HepG2 (cell line): ENCODE results near the gene GNA15. TPM values are rescaled to one million over a fixed set of nuclear protein-coding genes. Genes with fewer than 3 reads are reported as not detected.
A peak's percentile ranks its signal among the peaks of the same experiment; 100 is the strongest.

Experiments used
- ATF7 ChIP-seq, 2 experiments: fragments of 450-650 bp in 1 of 2; sonication (generic) in 1 of 2; formaldehyde crosslinking in 1 of 2; IDR thresholded peaks; 2 replicates each; pipeline versions ENCODE4 v1.4.0 to v1.6.1; 2016 to 2020; ENCODE audit warnings: antibody characterized with exemption in 1 of 2, mild to moderate bottlenecking in 1 of 2, missing genetic modification reagents in 1 of 2
- CCDC6 ChIP-seq: sonication (generic); formaldehyde crosslinking; IDR thresholded peaks from 2 replicates; pipeline ENCODE4 v1.8.1; 2022; ENCODE audit warnings: mild to moderate bottlenecking, missing genetic modification reagents, moderate library complexity
- CENPX ChIP-seq: sonication (generic); formaldehyde crosslinking; IDR thresholded peaks from 2 replicates; pipeline ENCODE4 v1.9.0; 2021; ENCODE audit warnings: mild to moderate bottlenecking, missing genetic modification reagents, moderate library complexity
- EED ChIP-seq: sonication (generic); formaldehyde crosslinking; IDR thresholded peaks from 2 replicates; pipeline ENCODE4 v1.5.0; 2020; ENCODE audit warnings: mild to moderate bottlenecking, missing genetic modification reagents
- HMG20B ChIP-seq: conservative IDR thresholded peaks from 2 replicates; pipeline ENCODE4 v1.6.1; 2016; ENCODE audit warnings: missing genetic modification reagents, missing compliant biosample characterization
- HOXD1 ChIP-seq: sonication (generic); formaldehyde crosslinking; IDR thresholded peaks from 2 replicates; pipeline ENCODE4 v1.5.0; 2020; ENCODE audit warnings: missing genetic modification reagents
- JUN ChIP-seq: sonication (generic); formaldehyde crosslinking; IDR thresholded peaks from 2 replicates; pipeline ENCODE4 v1.4.0; 2020; ENCODE audit warnings: mild to moderate bottlenecking, missing genetic modification reagents
- KAT7 ChIP-seq: IDR thresholded peaks from 2 replicates; pipeline ENCODE4 v1.6.1; 2018; ENCODE audit warnings: borderline replicate concordance, missing compliant biosample characterization
- KMT2A ChIP-seq: sonication (generic); formaldehyde crosslinking; IDR thresholded peaks from 2 replicates; pipeline ENCODE4 v1.4.0; 2020; ENCODE audit warnings: missing genetic modification reagents
- MED13 ChIP-seq: sonication (generic); formaldehyde crosslinking; IDR thresholded peaks from 2 replicates; pipeline ENCODE4 v1.5.0; 2020; ENCODE audit warnings: missing genetic modification reagents
- NR2C2 ChIP-seq: sonication (generic); formaldehyde crosslinking; IDR thresholded peaks from 2 replicates; pipeline ENCODE4 v1.4.0; 2020; ENCODE audit warnings: missing genetic modification reagents, mild to moderate bottlenecking, moderate library complexity, borderline replicate concordance
- PITX1 ChIP-seq: sonication (generic); formaldehyde crosslinking; IDR thresholded peaks from 2 replicates; pipeline ENCODE4 v1.5.1; 2020; ENCODE audit warnings: mild to moderate bottlenecking, missing genetic modification reagents
- RFX3 ChIP-seq: IDR thresholded peaks from 2 replicates; pipeline ENCODE4 v1.6.1; 2016; ENCODE audit warnings: missing biosample characterization, missing genetic modification reagents
- SATB2 ChIP-seq: sonication (generic); formaldehyde crosslinking; IDR thresholded peaks from 2 replicates; pipeline ENCODE4 v1.5.0; 2020; ENCODE audit warnings: missing genetic modification reagents
- TAF1 ChIP-seq: sonication (generic); formaldehyde crosslinking; IDR thresholded peaks from 2 replicates; pipeline ENCODE4 v1.4.0; 2020; ENCODE audit warnings: missing genetic modification reagents
- TMF1 ChIP-seq: sonication (generic); formaldehyde crosslinking; IDR thresholded peaks from 2 replicates; pipeline ENCODE4 v1.8.1; 2022; ENCODE audit warnings: low read depth, missing genetic modification reagents
- ZFP41 ChIP-seq: sonication (generic); formaldehyde crosslinking; IDR thresholded peaks from 2 replicates; pipeline ENCODE4 v1.4.0; 2020; ENCODE audit warnings: mild to moderate bottlenecking, missing genetic modification reagents, borderline replicate concordance
- ZFX ChIP-seq: sonication (generic); formaldehyde crosslinking; IDR thresholded peaks from 2 replicates; pipeline ENCODE4 v1.4.0; 2020; ENCODE audit warnings: mild to moderate bottlenecking, low read depth, missing genetic modification reagents, moderate library complexity
- ZNF136 ChIP-seq: sonication (generic); formaldehyde crosslinking; IDR thresholded peaks from 2 replicates; pipeline ENCODE4 v1.8.1; 2022; ENCODE audit warnings: low read depth, mild to moderate bottlenecking, moderate library complexity, missing genetic modification reagents
- ZNF354B ChIP-seq: sonication (generic); formaldehyde crosslinking; IDR thresholded peaks from 2 replicates; pipeline ENCODE4 v1.8.0; 2022; ENCODE audit warnings: mild to moderate bottlenecking, missing genetic modification reagents
- ZNF441 ChIP-seq: sonication (generic); formaldehyde crosslinking; IDR thresholded peaks from 2 replicates; pipeline ENCODE4 v1.7.0; 2021; ENCODE audit warnings: missing genetic modification reagents, borderline replicate concordance
- ZNF513 ChIP-seq: sonication (generic); formaldehyde crosslinking; conservative IDR thresholded peaks from 2 replicates; pipeline ENCODE4 v1.5.0; 2020; ENCODE audit warnings: missing genetic modification reagents
- ZNF557 ChIP-seq: sonication (generic); formaldehyde crosslinking; IDR thresholded peaks from 2 replicates; pipeline ENCODE4 v1.4.0; 2020; ENCODE audit warnings: missing genetic modification reagents
- ZNF572 ChIP-seq: sonication (generic); formaldehyde crosslinking; IDR thresholded peaks from 2 replicates; pipeline ENCODE4 v1.5.1; 2020; ENCODE audit warnings: mild to moderate bottlenecking, missing genetic modification reagents
- ZNF691 ChIP-seq: sonication (generic); formaldehyde crosslinking; IDR thresholded peaks from 2 replicates; pipeline ENCODE4 v1.4.0; 2020; ENCODE audit warnings: missing genetic modification reagents, low read depth, mild to moderate bottlenecking, borderline replicate concordance
- ZNF749 ChIP-seq: sonication (generic); formaldehyde crosslinking; IDR thresholded peaks from 2 replicates; pipeline ENCODE4 v1.8.0; 2022; ENCODE audit warnings: mild to moderate bottlenecking, missing genetic modification reagents, moderate library complexity, borderline replicate concordance
- ZNF790 ChIP-seq: sonication (generic); formaldehyde crosslinking; IDR thresholded peaks from 2 replicates; pipeline ENCODE4 v1.8.0; 2022; ENCODE audit warnings: missing genetic modification reagents, mild to moderate bottlenecking, borderline replicate concordance
- ZSCAN20 ChIP-seq: sonication (generic); formaldehyde crosslinking; IDR thresholded peaks from 2 replicates; pipeline ENCODE4 v1.4.0; 2020; ENCODE audit warnings: missing genetic modification reagents, mild to moderate bottlenecking, borderline replicate concordance
- ZSCAN22 ChIP-seq: sonication (generic); formaldehyde crosslinking; IDR thresholded peaks from 2 replicates; pipeline ENCODE4 v1.4.0; 2020; ENCODE audit warnings: mild to moderate bottlenecking, missing genetic modification reagents
- polyA plus RNA-seq, 8 experiments: library from polyadenylated mRNA; depleted of rRNA in 3 of 8; stranded (reverse) in 7 of 8; unstranded in 1 of 8; fragments of >200 nt; fragmentation: Illumina TruSeq in 4 of 8; extraction: Trizol in 4 of 8; gene quantifications; 2 replicates each; pipeline versions ENCODE4 v1.2.1 to v1.2.3, GENCODE V29; 2011 to 2016; ENCODE audit warnings: low read depth in 4 of 8, missing spikeins in 1 of 8, mixed read lengths in 1 of 8; ENCODE audit not compliant: insufficient read depth in 1 of 8
- total RNA-seq, 5 experiments: library from RNA; depleted of rRNA; stranded (reverse); fragments of >200 nt; fragmentation: Illumina TruSeq; extraction: Trizol; gene quantifications; 2 replicates each; pipeline ENCODE4 v1.2.3, GENCODE V29; 2016; ENCODE audit warnings: low read depth in 1 of 5

The GNA15 gene
- total and polyA plus RNA-seq, 2 of the 13 experiments (the other 11 are each of a cell fraction or from before 2014, with no cell fraction given): not detected

GRCh38 chr19:3096902-3097326, 38.9 kb upstream of the GNA15 start (continued):
- TF ChIP-seq ZNF790 (0 out of 2 replicates have a peak, but pooled peaks have one; percentile 45), ZNF513 (CRISPR knock-in tag) (no peak), ZNF441 (CRISPR knock-in tag) (peak; percentile 50; the same call in 1 of the 2 replicates), ZFP41 (CRISPR knock-in tag) (no peak), KAT7 (CRISPR knock-in tag) (no peak), MED13 (CRISPR knock-in tag) (no peak), ZFX (CRISPR knock-in tag) (no peak; the same call in 1 of the 2 replicates), ZNF354B (CRISPR knock-in tag) (no peak), ZNF572 (CRISPR knock-in tag) (no peak), EED (CRISPR knock-in tag) (no peak), ATF7 (IDR thresholded peaks at IDR 0.05) (no peak), ATF7 (CRISPR knock-in tag; IDR thresholded peaks at IDR 0.05) (no peak), NR2C2 (CRISPR knock-in tag) (peak; percentile 7; the same call in 1 of the 2 replicates), PITX1 (CRISPR knock-in tag) (peak; percentile 60; the same call in 1 of the 2 replicates), ZNF749 (CRISPR knock-in tag) (no peak), TMF1 (CRISPR knock-in tag) (no peak), HOXD1 (no peak), CENPX (CRISPR knock-in tag) (no peak), CCDC6 (CRISPR knock-in tag) (no peak), ZNF136 (CRISPR knock-in tag) (no peak), JUN (no peak), HMG20B (CRISPR knock-in tag) (0 out of 2 replicates have a peak, but pooled peaks have one; percentile 16), ZNF557 (CRISPR knock-in tag) (no peak), ZNF691 (CRISPR knock-in tag) (no peak), TAF1 (CRISPR knock-in tag) (no peak), RFX3 (CRISPR knock-in tag) (no peak), ZSCAN20 (no peak), SATB2 (CRISPR knock-in tag) (no peak), ZSCAN22 (no peak), KMT2A (CRISPR knock-in tag) (no peak; the same call in 1 of the 2 replicates)
